ENCODE data around the gene C13orf42. TPM values are rescaled to one million over a fixed set of nuclear protein-coding genes. Genes with fewer than 3 reads are reported as not detected.

C13orf42 gene
- total RNA-seq, 4 donors from 2014 or later = not detected

DNA sequence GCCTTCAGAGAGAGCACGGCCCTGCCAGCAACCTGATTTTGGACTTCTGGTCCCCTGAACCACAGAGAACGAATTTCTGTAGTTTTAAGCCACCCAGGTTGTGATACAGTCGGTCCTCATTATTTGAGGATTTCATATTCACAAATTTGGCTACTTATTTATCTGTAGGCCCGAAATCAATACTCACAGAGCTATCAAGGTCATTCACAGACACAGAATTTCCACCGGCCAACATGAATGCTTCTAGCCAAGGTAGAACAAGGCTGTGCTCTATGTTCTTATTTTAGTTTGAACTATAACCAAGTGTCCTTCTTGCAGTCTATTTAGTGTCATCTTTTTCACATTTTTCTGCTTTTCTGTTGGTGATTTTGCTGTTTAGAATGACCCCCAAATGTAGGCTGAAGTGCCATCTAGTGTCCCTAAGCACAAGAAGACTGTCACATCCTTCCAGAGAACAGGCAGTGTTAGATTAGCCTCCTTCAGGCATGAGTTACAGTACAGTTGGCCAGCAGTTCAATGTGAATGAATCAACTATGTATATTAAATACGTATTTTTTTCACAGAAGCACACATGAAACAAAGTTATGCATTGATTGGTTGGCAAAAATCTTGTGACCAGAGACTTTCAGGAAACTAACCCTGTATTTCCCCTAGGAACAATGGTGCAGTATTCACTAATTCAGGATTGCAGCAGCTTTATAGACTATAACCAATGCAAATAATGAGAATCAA is 63.5 kb downstream of the C13orf42 start:
- no peaks in the 10 kb centered on the region for H3K4me1 ChIP-seq
- intact Hi-C loops (cut with DNase I; ENCODE audit: low total_unique reads) = no loop called here
- no peaks in the 10 kb centered on the region for H3K9me3 ChIP-seq
- TF ChIP-seq POLR2A (IDR thresholded peaks at IDR 0.05) = no peak
- TF ChIP-seq, protein P1, sequence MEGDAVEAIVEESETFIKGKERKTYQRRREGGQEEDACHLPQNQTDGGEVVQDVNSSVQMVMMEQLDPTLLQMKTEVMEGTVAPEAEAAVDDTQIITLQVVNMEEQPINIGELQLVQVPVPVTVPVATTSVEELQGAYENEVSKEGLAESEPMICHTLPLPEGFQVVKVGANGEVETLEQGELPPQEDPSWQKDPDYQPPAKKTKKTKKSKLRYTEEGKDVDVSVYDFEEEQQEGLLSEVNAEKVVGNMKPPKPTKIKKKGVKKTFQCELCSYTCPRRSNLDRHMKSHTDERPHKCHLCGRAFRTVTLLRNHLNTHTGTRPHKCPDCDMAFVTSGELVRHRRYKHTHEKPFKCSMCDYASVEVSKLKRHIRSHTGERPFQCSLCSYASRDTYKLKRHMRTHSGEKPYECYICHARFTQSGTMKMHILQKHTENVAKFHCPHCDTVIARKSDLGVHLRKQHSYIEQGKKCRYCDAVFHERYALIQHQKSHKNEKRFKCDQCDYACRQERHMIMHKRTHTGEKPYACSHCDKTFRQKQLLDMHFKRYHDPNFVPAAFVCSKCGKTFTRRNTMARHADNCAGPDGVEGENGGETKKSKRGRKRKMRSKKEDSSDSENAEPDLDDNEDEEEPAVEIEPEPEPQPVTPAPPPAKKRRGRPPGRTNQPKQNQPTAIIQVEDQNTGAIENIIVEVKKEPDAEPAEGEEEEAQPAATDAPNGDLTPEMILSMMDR (IDR thresholded peaks at IDR 0.05) = no peak
- no peak overlapping the region for H3K4me3 ChIP-seq
- H3K27ac ChIP-seq = no peak overlapping the region
- H3K27me3 ChIP-seq = no peaks in the 10 kb centered on the region
- DNase-seq = no peak
- H3K36me3 ChIP-seq = no peaks in the 10 kb centered on the region

DNA sequence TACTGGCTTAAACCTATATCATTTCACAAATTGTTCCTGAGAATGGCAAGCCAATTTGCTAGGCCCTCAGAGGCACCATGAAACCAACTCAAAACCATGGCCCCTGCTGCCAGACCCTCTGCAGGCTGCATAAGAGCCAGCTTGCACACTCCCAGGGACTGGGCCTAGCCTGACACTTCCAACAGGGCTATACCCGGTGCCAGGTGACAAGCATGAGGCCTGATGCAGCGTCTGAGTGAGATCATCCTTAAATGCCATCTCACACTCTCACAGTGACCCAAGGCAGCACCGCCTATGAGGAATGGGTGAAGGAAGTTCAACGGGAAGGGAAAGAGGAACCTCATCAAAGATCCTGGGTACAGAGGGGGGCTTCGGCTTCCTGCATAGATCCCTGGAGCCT is 65.6 kb downstream of the C13orf42 start:
- no peaks in the 10 kb centered on the region for H3K9me3 ChIP-seq
- no peaks in the 10 kb centered on the region for H3K36me3 ChIP-seq
- no peak for DNase-seq
- intact Hi-C loops (cut with DNase I; ENCODE audit: low total_unique reads) = no loop called here
- no peak for TF ChIP-seq POLR2A (IDR thresholded peaks at IDR 0.05)
- TF ChIP-seq, protein P1 (IDR thresholded peaks at IDR 0.05) = no peak
- H3K27me3 ChIP-seq = no peaks in the 10 kb centered on the region
- no peak overlapping the region for H3K4me3 ChIP-seq
- no peak overlapping the region for H3K27ac ChIP-seq
- no peaks in the 10 kb centered on the region for H3K4me1 ChIP-seq

DNA sequence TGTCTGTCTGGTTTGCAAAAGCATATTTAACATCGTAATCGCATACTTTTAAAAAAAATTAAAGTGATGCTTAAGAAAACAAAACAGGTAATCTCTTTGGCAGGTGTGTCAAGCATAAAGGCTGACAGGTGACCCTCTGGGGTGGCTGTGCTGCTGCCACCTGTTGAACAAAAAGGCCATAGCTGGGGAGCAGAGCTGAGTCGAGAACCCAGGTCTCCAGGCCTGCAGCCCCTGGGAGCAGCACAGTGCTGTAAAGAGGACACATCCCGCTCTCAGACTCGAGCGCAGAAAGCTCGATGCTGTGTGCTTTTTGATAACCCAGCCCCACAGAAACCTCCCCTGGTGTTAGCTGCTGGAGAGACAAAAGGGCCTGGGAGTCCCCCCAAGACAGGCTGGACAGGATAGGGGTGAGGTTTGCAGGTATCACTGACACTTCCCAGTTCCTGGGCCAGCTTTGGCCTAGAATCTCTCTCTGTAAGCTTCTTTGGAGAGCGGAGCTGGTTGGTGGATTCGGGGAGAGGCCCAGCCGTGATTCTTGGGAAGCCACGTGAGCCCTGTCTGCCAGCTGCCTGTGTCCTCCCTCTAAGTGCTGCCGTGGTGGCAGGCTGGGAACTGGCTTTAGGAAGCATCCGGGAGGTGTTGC is 66.9 kb downstream of the C13orf42 start:
- no peak for DNase-seq

DNA sequence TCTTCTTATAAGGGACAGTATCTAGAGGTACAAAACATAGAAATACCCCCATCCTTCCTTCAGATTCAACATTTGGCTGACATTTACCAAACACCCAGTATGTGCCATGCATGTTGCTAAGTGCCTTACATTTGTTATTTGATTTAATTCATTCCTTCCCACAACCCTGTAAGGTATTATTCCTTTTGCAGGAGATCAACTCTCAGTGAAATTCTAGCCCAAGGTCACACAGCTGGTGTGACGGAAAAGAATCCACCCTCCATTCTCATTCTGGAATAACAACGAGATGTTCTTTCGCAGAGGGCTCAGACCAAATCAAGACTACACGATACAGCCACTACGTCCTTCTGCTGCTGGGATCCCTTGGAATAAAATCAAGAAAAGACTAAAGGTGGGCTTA is 67.8 kb downstream of the C13orf42 start:
- Histone ChIP-seq H3K27ac (no peak overlapping the region), H3K4me3 (no peak overlapping the region), H3K36me3 (no peaks in the 10 kb centered on the region), H3K9me3 (no peaks in the 10 kb centered on the region), H3K4me1 (no peaks in the 10 kb centered on the region), H3K27me3 (no peaks in the 10 kb centered on the region)
- DNase-seq = no peak
- intact Hi-C loops (cut with DNase I; ENCODE audit: low total_unique reads) = no loop called here
- TF ChIP-seq POLR2A (IDR thresholded peaks at IDR 0.05) = no peak
- TF ChIP-seq, protein P1 (IDR thresholded peaks at IDR 0.05) = no peak

More for the DNA sequence above, 66.9 kb downstream of the C13orf42 start:
- no peaks in the 10 kb centered on the region for H3K9me3 ChIP-seq
- H3K4me1 ChIP-seq = no peaks in the 10 kb centered on the region
- H3K27ac ChIP-seq = no peak overlapping the region
- no peaks in the 10 kb centered on the region for H3K36me3 ChIP-seq
- TF ChIP-seq, protein P1 (IDR thresholded peaks at IDR 0.05) = no peak
- intact Hi-C loops (cut with DNase I; ENCODE audit: low total_unique reads) = no loop called here
- H3K27me3 ChIP-seq = no peaks in the 10 kb centered on the region
- H3K4me3 ChIP-seq = no peak overlapping the region

DNA sequence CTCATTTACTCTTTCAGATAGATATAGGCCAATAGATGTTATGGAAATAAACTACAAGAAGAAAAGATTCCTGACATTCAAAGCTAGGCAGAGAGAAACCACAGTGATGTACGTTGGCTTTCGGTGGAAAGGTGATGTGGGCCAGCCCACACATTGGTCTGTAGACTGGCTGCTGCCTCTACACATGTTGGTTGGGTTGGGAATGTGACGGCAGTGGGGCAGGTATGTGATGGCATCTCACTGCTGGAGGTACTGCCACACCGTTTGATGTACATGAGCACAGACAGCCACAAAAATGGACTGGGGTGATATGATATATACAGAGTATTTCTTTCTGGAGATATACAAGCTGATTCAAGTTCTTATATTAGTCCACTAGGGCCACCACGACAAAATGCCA is 69.4 kb downstream of the C13orf42 start:
- DNase-seq = no peak
- H3K36me3 ChIP-seq = no peaks in the 10 kb centered on the region
- intact Hi-C loops (cut with DNase I; ENCODE audit: low total_unique reads) = no loop called here

More for the DNA sequence above, 69.4 kb downstream of the C13orf42 start:
- Histone ChIP-seq H3K9me3 (no peaks in the 10 kb centered on the region), H3K27me3 (no peaks in the 10 kb centered on the region), H3K27ac (no peak overlapping the region), H3K4me3 (no peak overlapping the region), H3K4me1 (no peaks in the 10 kb centered on the region)
- TF ChIP-seq, protein P1 (IDR thresholded peaks at IDR 0.05) = no peak
- no peak for TF ChIP-seq POLR2A (IDR thresholded peaks at IDR 0.05)
